Left renal pelvis (tissue), 4 donors: ENCODE data around the gene LRMDA. TPM values are rescaled to one million over a fixed set of nuclear protein-coding genes. Genes with fewer than 3 reads are reported as not detected.
"Not testable (repeated sequence)": the region's sequence is repeated elsewhere in the genome, so short reads cannot be mapped to it uniquely, and the experiment has no call there.

Experiments used
- DNase-seq, 4 donors: peaks; one replicate each; pipeline ENCODE4 v3.0.0-alpha.2; 2013; ENCODE audit warnings: low read depth in 4 of 4, low spot score in 3 of 4
- polyA plus RNA-seq, 4 donors: library from polyadenylated mRNA; unstranded; fragments of 120-200 nt; gene quantifications; one replicate each; pipeline ENCODE4 v1.2.1, GENCODE V29; 2013; ENCODE audit not compliant: insufficient read length in 4 of 4

Gene LRMDA
- polyA plus RNA-seq, 4 donors = 7.8 to 23.9 (median 16.5) TPM

DNA sequence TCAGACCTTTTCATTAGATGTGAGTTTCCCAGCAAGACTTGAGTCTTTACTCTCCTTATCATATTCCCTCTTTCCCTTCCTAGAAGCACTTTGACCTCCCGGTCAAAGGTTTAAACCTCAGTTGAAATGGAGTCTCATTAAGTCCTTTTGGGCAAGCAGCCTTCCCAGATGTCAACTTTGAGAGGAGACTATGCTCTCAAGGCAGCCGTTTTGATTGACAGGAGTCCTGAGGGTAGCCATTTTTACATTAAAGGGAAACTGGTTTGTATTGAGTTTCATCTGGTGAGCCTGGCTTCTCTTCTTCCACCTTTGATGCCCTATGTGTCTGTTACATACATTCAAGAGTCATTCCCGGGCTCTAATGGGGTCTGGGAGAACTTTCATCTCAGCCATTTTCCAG is 685.1 kb downstream of the LRMDA start:
- DNase-seq = no peak

DNA sequence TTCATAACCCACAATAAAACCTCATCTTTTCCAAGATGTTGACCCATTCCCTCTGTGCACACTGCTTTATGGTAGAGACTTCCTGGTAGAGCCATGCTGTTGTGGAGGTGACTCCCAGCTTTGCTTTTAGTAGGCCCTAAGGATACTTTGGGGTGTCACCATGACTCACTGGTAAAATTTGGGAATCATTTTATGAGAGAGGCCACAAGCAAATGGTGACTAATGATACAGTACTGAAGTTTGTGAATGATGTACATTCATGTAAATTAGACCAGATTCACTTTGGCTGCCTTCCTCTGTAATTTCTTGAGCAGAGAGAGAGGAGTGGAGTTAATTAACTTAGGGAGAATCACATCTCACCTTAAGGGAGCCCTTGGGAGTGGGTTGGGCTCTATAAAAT is 686.5 kb downstream of the LRMDA start:
- no peak for DNase-seq

DNA sequence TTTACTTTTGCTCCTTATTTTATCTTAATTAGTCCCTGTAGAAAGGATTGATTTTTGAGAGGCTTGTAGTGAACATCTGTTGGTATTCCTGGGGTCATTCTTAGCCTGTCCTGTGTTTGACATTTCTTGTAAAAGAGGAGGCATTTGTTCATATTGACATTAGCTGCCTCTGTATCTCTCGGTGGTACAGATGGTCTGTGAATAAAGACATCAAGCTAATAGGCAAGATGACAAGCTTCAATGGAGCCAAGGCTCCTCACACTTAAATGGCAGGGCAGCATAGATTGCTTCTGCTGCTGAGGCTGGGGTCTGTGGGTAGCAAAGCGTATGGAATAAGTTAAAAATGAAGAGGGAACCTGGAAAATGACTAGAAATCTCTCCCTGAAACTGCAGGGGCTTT is 687.6 kb downstream of the LRMDA start:
- no peak for DNase-seq

DNA sequence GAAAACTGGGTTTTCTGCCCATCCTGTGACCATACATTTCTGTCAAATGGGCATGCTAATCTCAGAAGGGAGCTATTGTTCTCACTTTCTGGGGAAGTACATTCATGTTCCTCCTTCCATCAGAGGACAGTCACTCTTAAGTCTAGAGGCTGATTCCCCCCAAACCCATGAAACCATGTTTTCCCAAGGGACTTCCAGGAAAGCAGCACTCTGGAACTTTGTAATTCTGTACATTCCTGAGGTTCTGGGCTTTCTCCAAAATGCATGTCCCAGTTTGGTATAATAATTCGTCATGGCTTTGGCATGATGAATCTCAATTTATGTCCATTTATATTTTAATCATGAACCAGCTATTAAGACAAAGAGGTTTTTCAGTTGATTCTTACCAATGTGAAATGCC is 688.1 kb downstream of the LRMDA start:
- DNase-seq = no peak

DNA sequence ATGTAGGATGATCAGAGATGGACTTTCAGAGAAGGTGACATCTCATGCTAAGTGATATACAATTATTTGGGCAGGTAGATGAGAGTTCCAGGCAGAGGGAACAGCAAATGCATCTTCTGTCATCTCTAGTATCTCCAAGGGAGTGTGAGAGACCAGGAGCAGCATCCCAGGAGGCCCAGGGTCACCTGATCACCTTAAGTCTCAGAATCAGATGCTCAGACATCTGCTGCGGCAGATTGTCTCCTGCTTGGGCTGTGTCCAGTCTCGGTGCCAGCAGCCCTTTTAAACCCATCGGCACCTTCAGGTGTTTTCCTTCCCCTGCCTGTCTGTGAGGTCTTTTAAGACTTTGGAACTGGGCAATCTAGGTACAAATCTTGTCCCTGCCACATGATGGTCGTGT is 690.6 kb downstream of the LRMDA start:
- DNase-seq = no peak

DNA sequence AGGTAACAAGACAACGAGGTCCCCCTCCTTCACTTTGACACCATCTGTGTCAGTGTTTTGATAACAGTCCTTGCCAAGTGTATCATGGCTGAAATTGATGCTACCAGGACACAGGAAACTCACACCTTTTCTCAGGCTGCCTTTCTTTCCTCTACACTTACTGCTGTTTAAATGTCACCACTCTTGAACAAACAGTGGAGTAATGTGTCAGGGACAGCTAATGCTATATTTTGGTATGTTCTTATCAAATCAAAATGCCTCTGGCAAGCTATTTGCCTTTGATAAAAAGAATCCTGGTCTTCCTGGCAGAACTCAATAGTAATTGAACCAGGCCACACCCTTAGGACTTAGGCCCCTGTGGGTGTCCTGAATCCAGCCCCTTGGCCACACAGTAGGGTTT is 692.9 kb downstream of the LRMDA start:
- no peak for DNase-seq

DNA sequence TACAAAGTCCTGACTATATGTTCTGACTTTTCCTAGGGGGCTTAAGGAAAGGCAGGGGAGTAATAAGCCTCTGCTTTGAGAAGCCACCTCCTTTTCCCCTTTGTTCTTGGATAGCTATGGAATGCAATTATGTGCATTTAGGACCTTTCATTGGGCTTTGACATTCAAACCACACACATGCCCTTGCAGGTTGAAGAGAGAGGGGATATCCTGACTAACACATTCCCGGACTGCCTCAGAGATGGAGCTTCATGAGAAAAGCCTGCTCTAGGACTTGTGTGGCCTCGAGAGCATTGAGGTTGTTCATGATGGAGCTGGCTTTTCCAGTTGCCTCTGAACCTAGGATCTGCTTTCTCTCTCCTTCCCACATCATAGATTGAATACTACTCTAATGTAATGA is 694.5 kb downstream of the LRMDA start:
- DNase-seq = no peak

DNA sequence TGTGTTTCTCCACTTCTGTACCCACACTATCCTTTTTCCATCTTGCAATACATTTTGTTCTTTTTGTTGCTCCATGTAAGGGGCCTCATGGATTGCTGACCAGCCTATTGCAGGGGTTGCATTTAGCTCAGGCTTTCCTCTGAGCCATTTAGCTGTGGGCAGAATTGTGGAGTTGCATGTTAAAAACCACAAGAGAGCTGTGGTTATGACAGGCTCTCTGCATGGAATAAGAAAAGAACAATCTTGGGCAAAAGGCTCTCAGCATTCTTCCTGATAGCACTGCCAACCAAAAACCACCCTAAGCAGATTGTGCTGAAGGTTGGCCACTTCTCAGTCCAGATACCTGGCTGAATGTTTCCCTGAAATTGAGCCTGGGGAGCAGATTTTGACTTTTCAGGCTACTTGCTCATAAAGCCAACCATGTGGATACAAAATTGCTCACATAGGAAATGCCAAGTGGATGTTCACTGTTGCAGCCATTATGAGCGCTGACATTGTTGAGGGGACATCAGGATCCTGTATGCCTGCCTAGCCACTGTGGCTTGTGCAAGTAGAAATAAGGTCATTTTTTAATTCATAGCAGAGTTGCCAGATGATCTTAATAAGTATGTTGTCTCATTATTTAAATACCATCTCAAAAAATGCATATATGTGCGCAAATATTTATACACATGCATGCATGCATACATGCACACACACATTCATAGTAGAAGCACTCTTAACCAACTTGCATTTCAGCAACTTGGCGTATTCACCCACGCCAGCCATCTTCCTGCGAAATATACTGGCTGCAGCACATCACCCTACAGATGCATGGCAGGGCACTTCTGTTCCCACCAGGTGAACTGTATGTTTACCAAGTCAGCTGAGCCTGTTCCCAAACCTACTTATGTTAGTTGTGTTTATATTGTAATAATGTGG is 695.4 kb downstream of the LRMDA start:
- no peak for DNase-seq

DNA sequence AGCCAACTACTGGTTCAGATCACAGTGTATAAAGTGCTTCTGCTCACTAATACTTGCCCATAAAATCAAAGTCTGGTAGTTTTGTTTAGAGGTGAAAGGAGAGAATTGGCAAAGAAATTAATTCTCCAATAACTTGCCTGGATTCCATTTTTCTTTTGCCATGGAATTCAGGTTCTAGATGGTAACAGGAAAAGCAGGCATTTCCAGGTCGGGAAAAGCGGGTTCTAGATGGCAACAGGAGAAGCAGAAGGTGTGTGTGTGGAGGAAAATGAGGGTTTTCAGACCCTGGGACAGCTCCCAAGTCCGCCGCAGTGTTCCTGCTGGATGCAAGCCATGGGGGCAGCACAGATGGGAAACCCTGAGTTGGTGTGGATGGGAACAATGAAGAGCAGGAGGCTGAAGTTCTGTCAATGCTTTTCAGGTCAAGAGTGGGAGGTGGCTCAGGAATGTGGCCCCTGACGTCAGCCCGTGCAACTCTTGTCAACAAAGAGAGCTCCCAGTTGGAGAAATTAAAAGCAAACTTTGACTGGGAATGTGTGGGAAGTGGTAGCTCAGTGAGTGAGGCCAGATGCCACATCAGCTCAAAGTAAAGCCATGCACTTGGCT is 696.7 kb downstream of the LRMDA start:
- no peak for DNase-seq

DNA sequence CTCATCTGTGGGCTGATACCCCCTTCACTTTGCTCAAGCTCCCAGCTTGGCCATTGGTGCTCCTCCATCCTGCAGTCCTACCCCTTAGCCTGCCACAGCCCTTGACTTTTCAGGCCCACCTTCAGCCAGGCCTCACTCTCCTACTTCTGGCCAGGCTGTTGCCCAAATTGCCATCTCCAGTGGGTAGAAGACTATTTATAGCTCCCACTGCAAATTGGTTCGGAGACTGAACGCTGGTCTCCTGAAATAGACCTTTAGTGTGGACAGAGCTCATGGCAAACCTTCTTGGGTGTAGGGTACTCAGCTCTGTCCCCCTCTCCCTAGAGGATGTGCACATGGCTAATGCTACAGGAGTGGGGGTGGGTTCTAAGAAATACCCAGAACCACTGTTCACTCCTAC is 697.8 kb downstream of the LRMDA start:
- no peak for DNase-seq

DNA sequence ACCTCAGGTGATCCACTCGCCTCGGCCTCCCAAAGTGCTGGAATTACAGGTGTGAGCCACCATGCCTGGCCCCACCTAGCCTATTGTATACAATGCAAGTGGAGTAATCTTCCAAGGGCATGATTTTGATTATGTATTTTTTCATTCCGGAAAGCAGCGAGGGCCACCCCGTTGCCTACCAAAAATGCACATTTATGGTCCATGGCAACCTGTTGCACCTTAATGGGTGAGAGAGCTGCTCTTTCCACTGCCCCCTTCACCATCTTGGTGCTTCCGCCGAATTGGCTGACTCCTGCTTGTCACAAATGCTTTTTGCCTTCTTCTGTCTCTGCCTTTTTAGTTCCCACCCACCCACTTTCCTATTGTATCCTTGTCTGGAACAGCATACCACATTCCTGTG is 699.5 kb downstream of the LRMDA start:
- DNase-seq = no peak

DNA sequence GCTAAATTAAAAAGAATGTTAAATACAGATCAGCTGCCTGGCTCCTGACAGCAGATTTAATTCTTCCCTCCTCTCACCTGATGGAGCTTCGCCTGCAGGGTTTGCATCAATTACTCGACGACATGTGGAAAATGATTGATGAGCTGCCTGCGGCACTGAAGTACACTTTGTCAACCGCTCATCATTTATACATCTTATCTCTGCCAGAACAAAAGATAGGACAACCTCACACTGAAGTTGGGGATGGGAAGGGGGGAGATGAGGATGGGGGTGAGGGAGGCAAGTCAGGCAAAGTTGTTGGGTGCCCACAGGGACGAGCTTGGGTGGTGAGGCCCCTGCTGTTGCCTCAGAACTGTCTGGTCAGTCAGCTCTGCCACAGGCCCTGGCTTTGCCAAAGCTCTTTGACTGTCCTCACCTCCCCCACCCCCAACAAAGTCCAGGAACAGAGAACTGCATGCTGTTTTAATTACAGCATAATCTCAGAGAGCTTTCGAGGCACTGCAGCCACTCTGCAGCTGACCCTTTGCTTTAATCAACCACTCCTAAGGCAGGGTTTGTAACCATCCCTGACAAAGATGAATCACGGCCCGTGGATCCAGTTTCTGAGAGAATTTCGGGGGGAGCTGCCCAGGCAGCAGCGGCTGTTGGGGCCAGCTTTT is 702.3 kb downstream of the LRMDA start:
- no peak for DNase-seq

DNA sequence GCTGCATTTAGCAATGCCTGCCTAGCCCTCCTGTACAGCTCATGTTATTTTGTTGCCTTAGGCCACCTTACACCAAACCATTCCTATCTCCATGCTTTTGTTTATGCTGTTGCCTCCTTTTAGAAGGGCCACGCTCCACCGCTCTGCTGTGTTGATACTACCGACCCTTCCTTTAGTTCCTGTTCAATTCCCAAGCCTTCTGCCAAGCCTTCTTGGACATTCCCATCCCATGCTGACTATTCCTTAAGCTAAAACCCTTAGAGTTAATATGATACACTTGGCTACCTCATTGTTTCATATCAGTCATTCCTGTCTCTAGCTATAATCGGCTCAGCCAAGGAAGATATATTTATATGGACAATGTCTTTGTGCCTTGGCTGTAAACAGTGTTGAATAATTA is 705.5 kb downstream of the LRMDA start:
- no peak for DNase-seq

DNA sequence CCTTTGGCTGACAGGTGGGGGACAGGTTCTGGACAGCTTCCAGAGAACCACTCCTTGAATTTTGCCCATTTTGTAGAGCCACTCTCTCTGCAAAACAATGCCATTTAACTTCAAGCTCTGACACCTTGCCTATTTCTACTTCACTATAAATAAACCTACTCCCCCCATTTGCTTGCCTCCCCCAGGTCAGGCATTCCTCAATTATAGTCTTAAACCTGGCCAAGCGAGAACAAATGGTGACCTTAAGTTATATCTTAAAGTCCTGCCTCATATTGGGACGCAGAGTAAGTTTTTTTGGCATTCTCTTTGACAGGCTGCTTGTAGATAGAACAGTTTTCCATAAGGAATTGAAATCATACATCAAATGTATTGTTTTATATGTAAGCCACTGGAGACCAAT is 706.9 kb downstream of the LRMDA start:
- no peak for DNase-seq

DNA sequence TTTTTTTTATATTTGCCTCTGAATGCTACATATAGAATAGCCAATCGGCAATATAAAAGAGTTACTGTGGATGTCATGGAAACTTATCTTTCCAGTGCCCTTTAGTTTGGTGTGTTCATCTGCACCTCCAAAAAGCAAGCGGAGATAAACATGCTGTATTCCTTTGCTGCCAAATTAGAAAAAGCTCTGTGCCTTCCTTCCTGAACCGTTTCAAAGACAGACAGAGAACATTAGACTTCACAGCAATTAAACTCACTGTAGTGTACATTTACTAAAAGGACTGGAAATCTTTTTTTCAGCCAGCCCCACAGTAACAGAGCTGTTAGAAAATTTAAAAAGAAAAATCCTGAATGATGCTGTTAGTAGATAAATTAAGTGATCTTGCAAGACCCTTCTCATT is 707.5 kb downstream of the LRMDA start:
- no peak for DNase-seq

DNA sequence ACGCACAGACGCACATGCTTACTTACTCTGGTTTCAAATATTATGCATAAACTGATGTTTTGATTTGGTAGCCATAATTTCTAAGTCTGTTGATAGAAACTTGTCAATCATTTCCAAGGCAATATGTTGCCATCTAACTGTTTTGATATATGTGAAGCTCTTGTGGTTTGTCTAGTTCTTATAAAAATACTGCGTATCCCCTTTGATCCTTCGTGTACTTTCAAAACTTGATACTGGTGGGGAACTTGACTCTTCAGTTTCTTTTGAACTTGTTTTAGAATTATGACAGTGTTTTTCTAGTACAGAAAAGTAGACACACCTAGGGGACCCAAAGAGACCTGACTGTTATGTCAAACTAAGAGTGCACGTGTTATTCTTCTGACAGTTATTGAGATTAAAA is 708.0 kb downstream of the LRMDA start:
- no peak for DNase-seq

DNA sequence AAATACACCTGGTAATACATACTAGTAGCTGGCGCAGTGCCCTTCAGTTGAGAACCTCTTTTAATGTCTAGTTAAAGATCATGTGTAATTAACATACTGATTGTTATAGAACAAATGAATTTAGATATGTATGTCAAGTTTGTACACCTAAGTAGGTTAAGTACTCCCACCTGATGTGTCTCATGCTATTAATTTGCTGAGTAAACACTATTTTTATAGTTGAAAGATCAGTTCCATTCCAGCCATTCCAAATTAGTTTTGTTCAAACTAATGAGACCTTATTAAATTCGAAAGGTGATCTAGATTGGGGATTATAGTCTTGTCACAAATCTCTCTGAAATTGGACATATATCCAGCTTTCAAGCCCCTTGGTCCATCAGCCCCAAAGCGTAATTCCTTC is 710.0 kb downstream of the LRMDA start:
- DNase-seq = no peak

DNA sequence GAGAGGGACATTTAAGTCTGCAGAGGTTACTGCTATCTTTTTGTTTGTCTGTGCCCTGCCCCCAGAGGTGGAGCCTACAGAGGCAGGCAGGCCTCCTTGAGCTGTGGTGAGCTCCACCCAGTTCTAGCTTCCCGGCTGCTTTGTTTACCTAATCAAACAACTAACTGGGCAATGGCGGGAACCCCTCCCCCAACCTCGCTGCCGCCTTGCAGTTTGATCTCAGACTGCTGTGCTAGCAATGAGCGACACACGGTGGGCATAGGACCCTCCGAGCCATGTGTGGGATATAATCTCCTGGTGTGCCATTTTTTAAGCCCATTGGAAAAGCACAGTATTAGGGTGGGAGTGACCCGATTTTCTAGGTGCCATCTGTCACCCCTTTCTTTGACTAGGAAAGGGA is 716.8 kb downstream of the LRMDA start:
- not testable (repeated sequence) for DNase-seq

DNA sequence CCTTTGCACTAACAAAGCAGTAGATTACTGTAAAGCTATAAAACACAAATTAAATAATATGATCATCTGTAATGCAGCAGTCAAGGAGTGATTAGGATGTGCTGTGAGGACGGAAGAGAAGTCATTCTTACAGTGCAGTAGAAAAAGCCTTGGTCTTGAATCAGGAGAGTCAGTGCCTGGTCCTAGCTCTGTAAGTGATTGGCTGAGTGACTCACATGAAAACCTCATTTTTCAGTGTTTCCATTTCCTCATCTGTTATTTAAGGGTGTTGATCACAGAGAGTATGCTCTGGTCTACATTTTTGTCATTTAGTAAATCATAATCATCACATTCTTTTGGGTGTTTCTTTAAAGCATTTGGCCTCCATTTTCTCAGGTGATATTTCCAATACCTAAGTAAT is 717.8 kb downstream of the LRMDA start:
- DNase-seq = no peak

DNA sequence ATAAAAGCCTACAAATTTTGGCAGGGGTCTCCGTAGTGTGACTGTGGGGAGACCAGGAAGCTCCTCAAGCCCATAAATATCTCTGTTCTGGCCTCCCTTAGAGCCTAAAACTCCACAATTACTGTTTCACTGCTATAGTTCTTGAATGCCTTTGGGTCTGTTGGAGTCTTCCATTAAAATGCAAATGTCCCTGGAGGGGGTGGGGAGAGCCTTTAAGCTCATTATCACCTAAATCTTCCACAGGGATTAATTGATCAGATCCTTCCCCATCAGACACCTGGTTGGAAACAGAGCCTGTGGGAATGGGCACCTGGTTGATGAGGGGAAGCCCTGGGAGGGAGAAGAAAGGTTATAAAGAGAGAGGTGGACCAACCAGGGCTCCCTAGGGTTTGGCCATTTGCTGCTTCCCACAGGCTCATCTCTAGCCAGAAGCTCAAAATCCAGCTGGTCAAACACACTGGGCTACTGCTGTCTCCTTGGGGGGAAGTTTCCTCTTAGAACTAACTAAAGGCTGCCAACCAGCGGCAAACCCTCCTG is 718.2 kb downstream of the LRMDA start:
- DNase-seq = no peak

DNA sequence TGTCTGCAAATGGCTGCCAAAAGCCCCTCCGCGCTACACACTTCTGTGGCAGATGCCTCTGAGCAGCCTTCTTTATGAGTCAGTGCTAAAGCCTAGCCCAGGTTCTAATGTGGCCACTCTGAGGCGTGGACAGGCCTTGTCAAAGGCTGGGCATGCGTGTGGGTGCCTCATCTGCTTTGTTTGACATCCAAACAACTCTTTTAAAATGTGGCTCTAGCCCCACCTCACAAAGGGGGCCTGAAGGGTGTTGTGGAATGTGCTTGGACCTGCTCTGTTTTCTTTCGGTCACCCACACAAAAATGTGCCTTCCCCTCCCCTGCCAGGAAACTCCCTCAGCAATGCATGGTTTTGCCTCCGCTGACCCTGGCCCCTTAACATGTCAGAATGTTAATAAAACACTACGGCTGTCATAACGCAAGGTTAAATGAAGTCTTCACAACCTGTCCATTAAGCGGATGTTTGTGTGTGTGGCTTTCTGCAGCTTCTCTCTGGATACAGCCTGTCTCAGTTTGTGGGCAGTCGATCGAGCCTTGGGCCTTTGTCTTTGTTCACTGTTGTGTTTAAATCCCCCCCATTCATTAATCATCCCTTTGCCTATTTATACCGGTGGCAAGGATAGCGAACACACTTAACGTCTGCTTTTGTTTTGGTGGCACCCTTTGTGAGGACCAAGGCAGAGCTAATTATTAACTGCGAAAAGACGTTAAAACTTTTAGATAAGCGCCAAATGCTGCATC is 718.9 kb downstream of the LRMDA start:
- DNase-seq = peak in 2 of 4 donors; percentile 59 to 65
